IMR-90 (cell line): Measurements from ENCODE around the gene MAEL. TPM values are rescaled to one million over a fixed set of nuclear protein-coding genes. Genes with fewer than 3 reads are reported as not detected.

Experiments
- ATAC-seq: fragments of 200-7000 bp; cut with Tn5 transposase; 2 replicates; pipeline ENCODE4 v1.9.1; 2020; ENCODE audit warnings: low read depth, mild to moderate bottlenecking, moderate library complexity
- BruUV-seq: library from RNA; stranded (reverse); fragments of 400-500 nt; replicated peaks from 2 replicates; lab custom pipeline; 2021; lab: Mats Ljungman, UMichigan
- CTCF ChIA-PET: fragments of 300-600 bp; formaldehyde crosslinking; extraction: SDS; loops from one replicate; lab custom pipeline; 2021; ENCODE audit warnings: antibody characterized with exemption; lab: Yijun Ruan, JAX
- POLR2A ChIA-PET: fragments of 300-600 bp; sonication (Branson Sonifier 250); formaldehyde crosslinking; loops from one replicate; lab custom pipeline; 2022; ENCODE audit warnings: antibody characterized with exemption; ENCODE audit not compliant: unreplicated experiment; lab: Charles Lee
- DNase-seq: peaks from one replicate; pipeline ENCODE4 v3.0.0; 2013
- H2AFZ ChIP-seq: replicated peaks from 2 replicates; pipeline ENCODE3; 2013; ENCODE audit warnings: low read length, mild to moderate bottlenecking; ENCODE audit not compliant: poor library complexity
- H2AK5ac ChIP-seq: 2 replicates; pipeline ENCODE4 v1.6.1; 2013; ENCODE audit warnings: low read depth, low read length, inconsistent platforms
- H2AK9ac ChIP-seq: replicated peaks from 2 replicates; pipeline ENCODE3; 2013; ENCODE audit warnings: mild to moderate bottlenecking, low read depth, low read length, moderate library complexity; ENCODE audit not compliant: poor library complexity
- H2BK120ac ChIP-seq: 2 replicates; pipeline ENCODE4 v1.6.1; 2013; ENCODE audit warnings: low read depth, low read length, inconsistent platforms
- H2BK15ac ChIP-seq: 3 replicates; pipeline ENCODE4 v1.6.1; 2013; ENCODE audit warnings: low read depth, low read length, inconsistent platforms
- H2BK20ac ChIP-seq: 2 replicates; pipeline ENCODE4 v1.6.1; 2013; ENCODE audit warnings: low read depth, mild to moderate bottlenecking, inconsistent platforms, low read length, moderate library complexity
- H2BK5ac ChIP-seq: 2 replicates; pipeline ENCODE4 v1.6.1; 2013; ENCODE audit warnings: mild to moderate bottlenecking, low read depth, low read length, inconsistent platforms; ENCODE audit not compliant: poor library complexity, severe bottlenecking
- H3K14ac ChIP-seq: replicated peaks from 2 replicates; pipeline ENCODE4 v1.6.1; 2013; ENCODE audit warnings: low read depth, low read length, inconsistent platforms
- H3K18ac ChIP-seq: 2 replicates; pipeline ENCODE4 v1.6.1; 2013; ENCODE audit warnings: low read depth, low read length, control low read depth
- H3K23ac ChIP-seq: 2 replicates; pipeline ENCODE4 v1.6.1; 2013; ENCODE audit warnings: low read depth, low read length, inconsistent platforms
- H3K27ac ChIP-seq: 2 replicates; pipeline ENCODE4 v1.5.1; 2013; ENCODE audit warnings: mild to moderate bottlenecking, control low read depth, low read length; ENCODE audit not compliant: insufficient read depth
- H3K27me3 ChIP-seq: 2 replicates; pipeline ENCODE4 v1.6.1; 2013; ENCODE audit warnings: low read length; ENCODE audit not compliant: control insufficient read depth, insufficient read depth
- H3K36me3 ChIP-seq: 2 replicates; pipeline ENCODE4 v1.6.1; 2013; ENCODE audit warnings: low read length, mixed read lengths; ENCODE audit not compliant: control insufficient read depth, insufficient read depth
- H3K4ac ChIP-seq: 2 replicates; pipeline ENCODE4 v1.6.1; 2013; ENCODE audit warnings: low read depth, low read length, inconsistent platforms
- H3K4me1 ChIP-seq: 2 replicates; pipeline ENCODE4 v1.6.1; 2013; ENCODE audit warnings: low read length, mixed read lengths; ENCODE audit not compliant: control insufficient read depth, insufficient read depth
- H3K4me2 ChIP-seq: 2 replicates; pipeline ENCODE4 v1.6.1; 2013; ENCODE audit warnings: low read depth, mild to moderate bottlenecking, control low read depth, low read length, moderate library complexity
- H3K4me3 ChIP-seq: 2 replicates; pipeline ENCODE4 v1.5.1; 2013; ENCODE audit warnings: low read depth, mild to moderate bottlenecking, control low read depth, low read length, moderate library complexity; ENCODE audit not compliant: insufficient read depth
- H3K56ac ChIP-seq: 2 replicates; pipeline ENCODE4 v1.6.1; 2013; ENCODE audit warnings: low read length, inconsistent platforms; ENCODE audit not compliant: insufficient read depth; ENCODE audit errors: extremely low read depth
- H3K79me1 ChIP-seq, 2 experiments: 2 replicates each; pipeline ENCODE4 v1.6.1; 2013; ENCODE audit warnings: low read length in 2 of 2, inconsistent platforms in 1 of 2, low read depth in 1 of 2
- H3K9ac ChIP-seq: 2 replicates; pipeline ENCODE4 v1.6.1; 2013; ENCODE audit warnings: low read depth, low read length, control low read depth
- H3K9me1 ChIP-seq: 2 replicates; pipeline ENCODE4 v1.6.1; 2013; ENCODE audit warnings: low read length, inconsistent platforms; ENCODE audit not compliant: insufficient read depth
- H3K9me3 ChIP-seq: 2 replicates; pipeline ENCODE4 v1.6.1; 2013; ENCODE audit warnings: low read length; ENCODE audit not compliant: control insufficient read depth, insufficient read depth
- H4K20me1 ChIP-seq: 2 replicates; pipeline ENCODE4 v1.6.1; 2013; ENCODE audit warnings: low read length, inconsistent platforms; ENCODE audit not compliant: insufficient read depth
- H4K5ac ChIP-seq: 2 replicates; pipeline ENCODE4 v1.6.1; 2013; ENCODE audit warnings: mild to moderate bottlenecking, low read depth, low read length, control low read depth
- H4K8ac ChIP-seq, 2 experiments: 2 replicates each; pipeline ENCODE4 v1.6.1; 2013; ENCODE audit warnings: low read depth in 2 of 2, low read length in 2 of 2, control low read depth in 1 of 2, inconsistent platforms in 1 of 2
- H4K91ac ChIP-seq: 2 replicates; pipeline ENCODE4 v1.6.1; 2013; ENCODE audit warnings: low read depth, low read length, inconsistent platforms; ENCODE audit not compliant: insufficient read depth
- BHLHE40 ChIP-seq: fragments of 150-350 bp; IDR thresholded peaks from 2 replicates; pipeline ENCODE4 v1.6.1; 2016; ENCODE audit warnings: mild to moderate bottlenecking, low read depth, low read length
- CEBPB ChIP-seq: IDR thresholded peaks from 2 replicates; pipeline ENCODE4 v1.6.1; 2012; ENCODE audit warnings: low read depth, low read length, improper control_type of control experiment
- ELK1 ChIP-seq: fragments of 150-350 bp; IDR thresholded peaks from 2 replicates; pipeline ENCODE4 v1.6.1; 2016; ENCODE audit warnings: low read depth, mild to moderate bottlenecking, low read length, moderate library complexity, borderline replicate concordance
- FOS ChIP-seq: fragments of 150-350 bp; IDR thresholded peaks from 2 replicates; pipeline ENCODE4 v1.6.1; 2016; ENCODE audit warnings: low read depth, low read length
- MAFK ChIP-seq: IDR thresholded peaks from 2 replicates; pipeline ENCODE4 v1.6.1; 2012; ENCODE audit warnings: low read depth, low read length, improper control_type of control experiment
- NFE2L2 ChIP-seq: fragments of 150-350 bp; IDR thresholded peaks from 2 replicates; pipeline ENCODE4 v1.6.1; 2016; ENCODE audit warnings: low read depth, mild to moderate bottlenecking, low read length
- POLR2A ChIP-seq: IDR thresholded peaks from 2 replicates; pipeline ENCODE4 v1.6.1; 2012; ENCODE audit warnings: mild to moderate bottlenecking, low read depth, low read length
- RAD21 ChIP-seq: IDR thresholded peaks from 2 replicates; pipeline ENCODE4 v1.6.1; 2012; ENCODE audit warnings: low read length, improper control_type of control experiment
- RCOR1 ChIP-seq: IDR thresholded peaks from 2 replicates; pipeline ENCODE4 v1.6.1; 2012; ENCODE audit warnings: mild to moderate bottlenecking, low read length, improper control_type of control experiment; ENCODE audit not compliant: insufficient replicate concordance
- RFX5 ChIP-seq: IDR thresholded peaks from 2 replicates; pipeline ENCODE4 v1.8.0; 2012; ENCODE audit warnings: low read depth, mild to moderate bottlenecking, low read length, moderate library complexity
- SMC3 ChIP-seq: fragments of 150-350 bp; IDR thresholded peaks from 2 replicates; pipeline ENCODE4 v1.6.1; 2016; ENCODE audit warnings: low read depth, mild to moderate bottlenecking, antibody characterized with exemption, low read length, moderate library complexity
- USF2 ChIP-seq: fragments of 150-350 bp; IDR thresholded peaks from 2 replicates; pipeline ENCODE4 v1.6.1; 2017; ENCODE audit warnings: mild to moderate bottlenecking, antibody characterized with exemption, low read length, low read depth
- WGBS, 2 experiments: methylation state at CpG; one replicate each; pipeline versions ENCODE4 v1.1.5 to v1.1.7; 2013; ENCODE audit warnings: missing lambda C conversion rate in 2 of 2; ENCODE audit not compliant: insufficient read length in 1 of 2; ENCODE audit errors: extremely low coverage in 2 of 2; 5-methylcytosine and 5-hydroxymethylcytosine counted together
- dilution Hi-C: fragments of 300-500 bp; cut with HindIII; formaldehyde crosslinking; loops from one replicate; pipeline ENCODE4 v1.14.3; 2018; ENCODE audit warnings: low sequenced_read_pairs; ENCODE audit not compliant: unreplicated experiment
- in situ Hi-C: fragments of 300-500 bp; cut with MboI; formaldehyde crosslinking; loops from 3 replicates; pipeline ENCODE4 v1.14.3; 2019; ENCODE audit warnings: low sequenced_read_pairs, inconsistent platforms, mixed read lengths
- intact Hi-C: fragments of 100-400 bp; cut with micrococcal nuclease; formaldehyde crosslinking; loops from 2 replicates; pipeline ENCODE4 v1.10.0; 2022
- polyA plus RNA-seq, 3 experiments: library from polyadenylated mRNA; depleted of rRNA; stranded (reverse); fragments of >200 nt; gene quantifications; 2 replicates each; pipeline ENCODE4 v1.2.3, GENCODE V29; 2012; ENCODE audit warnings: low replicate concordance in 1 of 3
- total RNA-seq: library from RNA; depleted of rRNA; stranded (reverse); fragments of >200 nt; gene quantifications from 2 replicates; pipeline ENCODE4 v1.2.3, GENCODE V29; 2012

MAEL gene
- total and polyA plus RNA-seq, 2 of the 4 experiments (the other 2 are of a cell fraction), result not detected

DNA sequence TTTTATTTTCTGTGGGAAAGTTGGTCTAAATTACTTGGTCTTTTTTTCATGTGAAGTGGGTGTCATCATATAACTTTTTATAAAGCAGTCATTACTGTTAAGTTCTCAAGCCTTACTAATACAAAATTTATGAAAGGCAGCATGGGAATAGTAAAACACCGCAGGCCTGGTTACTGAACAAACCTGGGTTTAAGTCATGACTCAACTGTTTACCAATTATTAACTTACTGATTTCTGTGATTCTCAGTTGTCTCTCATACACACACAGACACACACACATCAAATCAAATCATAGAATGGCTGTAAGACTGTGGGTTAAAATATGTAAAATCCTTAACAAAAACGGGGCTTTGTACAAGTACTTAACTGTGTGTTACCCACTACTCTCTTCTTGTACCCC is 14.6 kb downstream of the MAEL start:
- Histone ChIP-seq H3K18ac (no peak overlapping the region), H4K20me1 (no peaks in the 10 kb centered on the region), H3K4ac (no peak overlapping the region), H3K23ac (no peak overlapping the region), H3K9me3 (no peaks in the 10 kb centered on the region), H2BK20ac (no peak overlapping the region), H3K4me2 (no peak overlapping the region), H2BK120ac (no peak overlapping the region), H3K9me1 (no peaks in the 10 kb centered on the region), H4K8ac (no peak overlapping the region), H3K27me3 (no peaks in the 10 kb centered on the region), H3K79me1 (no peaks in the 10 kb centered on the region), H4K5ac (no peak overlapping the region), H2BK15ac (no peak overlapping the region), H4K91ac (no peak overlapping the region), H3K27ac (no peak overlapping the region), H3K4me1 (no peaks in the 10 kb centered on the region), H2AFZ (no peak overlapping the region), H3K4me3 (no peak overlapping the region), H3K14ac (no peak overlapping the region), H2AK9ac (no peak overlapping the region), H2AK5ac (no peak overlapping the region), H3K56ac (no peak overlapping the region), H2BK5ac (no peak overlapping the region), H3K36me3 (no peaks in the 10 kb centered on the region), H3K9ac (no peak overlapping the region)
- WGBS, 2 experiments, result no CpG with 5 or more reads among the region's 2 CpGs
- in situ Hi-C loops (no loop called here), intact Hi-C loops (no loop called here), dilution Hi-C loops (no loop called here)
- TF ChIP-seq FOS, result no peak
- no peak for TF ChIP-seq RFX5
- TF ChIP-seq POLR2A, result no peak
- no peak for TF ChIP-seq MAFK
- TF ChIP-seq NFE2L2, result no peak
- TF ChIP-seq BHLHE40, result no peak
- no peak for TF ChIP-seq RAD21
- no peak for TF ChIP-seq ELK1
- TF ChIP-seq USF2, result no peak
- no peak for TF ChIP-seq RCOR1
- TF ChIP-seq SMC3, result no peak
- no peak for TF ChIP-seq CEBPB
- POLR2A ChIA-PET, result no interaction called here
- CTCF ChIA-PET, result no interaction called here
- BruUV-seq, result no TSS peak
- DNase-seq, result no peak
- ATAC-seq, result no peak
